Nephron (organoid): ENCODE results near the gene RAD51AP1.
"Not testable (repeated sequence)": the region's sequence is repeated elsewhere in the genome, so short reads cannot be mapped to it uniquely, and the experiment has no call there.

ENCODE experiments used
- H3K27ac Mint-ChIP-seq, 3 experiments: 2 replicates each; pipeline ENCODE4 v1.8.0; 2020; ENCODE audit warnings: mixed read lengths in 3 of 3, mild to moderate bottlenecking in 2 of 3, moderate library complexity in 1 of 3
- H3K27me3 Mint-ChIP-seq: 2 replicates; pipeline ENCODE4 v1.8.0; 2021; ENCODE audit warnings: low read depth, mild to moderate bottlenecking, moderate library complexity, mixed read lengths
- H3K36me3 Mint-ChIP-seq: 2 replicates; pipeline ENCODE4 v1.8.0; 2020; ENCODE audit warnings: low read depth, mixed read lengths
- H3K4me1 Mint-ChIP-seq: 2 replicates; pipeline ENCODE4 v1.8.0; 2020; ENCODE audit warnings: mixed read lengths
- H3K4me3 Mint-ChIP-seq, 3 experiments: 2 replicates each; pipeline ENCODE4 v1.8.0; 2020; ENCODE audit warnings: mild to moderate bottlenecking in 3 of 3, mixed read lengths in 3 of 3, moderate library complexity in 2 of 3
- H3K9me3 Mint-ChIP-seq: 2 replicates; pipeline ENCODE4 v1.8.0; 2020; ENCODE audit warnings: mixed read lengths
- CTCF ChIP-seq, 3 experiments: fragments of 200-600 bp; sonication (generic); IDR thresholded peaks; one replicate each; pipeline ENCODE4 v1.5.0; 2021; ENCODE audit warnings: antibody characterized with exemption in 3 of 3; ENCODE audit not compliant: unreplicated experiment in 3 of 3

The RAD51AP1 gene

GRCh38 chr12:4505376-4505986 is 33.2 kb upstream of the RAD51AP1 start:
- no peak for TF ChIP-seq CTCF (IDR thresholded peaks at IDR 0.05; ENCODE audit: unreplicated experiment in 3 of 3)
- no peak overlapping the region for H3K4me3 Mint-ChIP-seq
- peaks cover 38% of the 10 kb centered on the region for H3K36me3 Mint-ChIP-seq
- no peaks in the 10 kb centered on the region for H3K27me3 Mint-ChIP-seq
- H3K9me3 Mint-ChIP-seq: no peaks in the 10 kb centered on the region
- H3K4me1 Mint-ChIP-seq: no peaks in the 10 kb centered on the region
- H3K27ac Mint-ChIP-seq: no peak overlapping the region

GRCh38 chr12:4506430-4506829 is 32.3 kb upstream of the RAD51AP1 start:
- no peaks in the 10 kb centered on the region for H3K4me1 Mint-ChIP-seq
- TF ChIP-seq CTCF (IDR thresholded peaks at IDR 0.05; ENCODE audit: unreplicated experiment in 3 of 3): no peak
- no peak overlapping the region for H3K4me3 Mint-ChIP-seq
- no peaks in the 10 kb centered on the region for H3K9me3 Mint-ChIP-seq
- H3K36me3 Mint-ChIP-seq: peaks cover 32% of the 10 kb centered on the region
- H3K27me3 Mint-ChIP-seq: no peaks in the 10 kb centered on the region
- no peak overlapping the region for H3K27ac Mint-ChIP-seq

- H3K27ac Mint-ChIP-seq: no peak overlapping the region
- no peak overlapping the region for H3K4me3 Mint-ChIP-seq
- H3K9me3 Mint-ChIP-seq: no peaks in the 10 kb centered on the region
- no peak for TF ChIP-seq CTCF (IDR thresholded peaks at IDR 0.05; ENCODE audit: unreplicated experiment in 3 of 3)
- no peaks in the 10 kb centered on the region for H3K27me3 Mint-ChIP-seq
- peaks cover 30% of the 10 kb centered on the region for H3K36me3 Mint-ChIP-seq
- H3K4me1 Mint-ChIP-seq: no peaks in the 10 kb centered on the region
Measured at GRCh38 chr12:4506870-4507269, 31.8 kb upstream of the RAD51AP1 start.

- H3K27me3 Mint-ChIP-seq, H3K4me1 Mint-ChIP-seq, H3K9me3 Mint-ChIP-seq: not testable (repeated sequence)
Measured at GRCh38 chr12:4508503-4508902, 30.2 kb upstream of the RAD51AP1 start.

GRCh38 chr12:4509269-4509668 is 29.4 kb upstream of the RAD51AP1 start:
- not testable (repeated sequence) for H3K27me3 Mint-ChIP-seq, H3K4me1 Mint-ChIP-seq, H3K4me3 Mint-ChIP-seq, H3K9me3 Mint-ChIP-seq, H3K27ac Mint-ChIP-seq
- peaks cover 13% of the 10 kb centered on the region for H3K36me3 Mint-ChIP-seq

More at GRCh38 chr12:4508503-4508902, 30.2 kb upstream of the RAD51AP1 start:
- Mint-ChIP-seq H3K36me3 (peaks cover 20% of the 10 kb centered on the region), H3K4me3 (peak overlapping the region; percentile 38 to 74 (median 73))
- not testable (repeated sequence) for H3K27ac Mint-ChIP-seq

- H3K27me3 Mint-ChIP-seq: no peaks in the 10 kb centered on the region
- H3K9me3 Mint-ChIP-seq: peaks cover 6% of the 10 kb centered on the region
Measured at GRCh38 chr12:4518106-4518728, 20.5 kb upstream of the RAD51AP1 start.

GRCh38 chr12:4523443-4523842 is 15.2 kb upstream of the RAD51AP1 start:
- not testable (repeated sequence) for H3K4me3 Mint-ChIP-seq, H3K27ac Mint-ChIP-seq, H3K4me1 Mint-ChIP-seq, H3K27me3 Mint-ChIP-seq, H3K9me3 Mint-ChIP-seq
- H3K36me3 Mint-ChIP-seq: peaks cover 38% of the 10 kb centered on the region

More at GRCh38 chr12:4518106-4518728, 20.5 kb upstream of the RAD51AP1 start:
- Mint-ChIP-seq H3K27ac (no peak overlapping the region), H3K36me3 (peaks cover 42% of the 10 kb centered on the region), H3K4me1 (no peaks in the 10 kb centered on the region), H3K4me3 (no peak overlapping the region)
- no peak for TF ChIP-seq CTCF (IDR thresholded peaks at IDR 0.05; ENCODE audit: unreplicated experiment in 3 of 3)
